Activated CD4-positive, alpha-beta T cell treated with anti-CD3 and anti-CD28 coated beads, Interleukin-2, amount 50 U/mL, for 48 hours (primary cell): ENCODE results near the gene RNF220.
"Not testable (repeated sequence)": the region's sequence is repeated elsewhere in the genome, so short reads cannot be mapped to it uniquely, and the experiment has no call there.

Source experiments
- DNase-seq, 2 experiments: peaks; one replicate each; pipeline ENCODE4 v3.0.0-alpha.2; 2020

Gene RNF220

GRCh38 chr1:44497422-44498170 is 92.5 kb downstream of the RNF220 start:
- DNase-seq: no peak

- DNase-seq: no peak
Measured at GRCh38 chr1:44499306-44499705, 94.3 kb downstream of the RNF220 start.

GRCh38 chr1:44500181-44501046 is 95.4 kb downstream of the RNF220 start:
- DNase-seq: no peak

- no peak for DNase-seq
Measured at GRCh38 chr1:44501047-44501890, 96.2 kb downstream of the RNF220 start.

- not testable (repeated sequence) for DNase-seq
Measured at GRCh38 chr1:44502823-44503222, 97.8 kb downstream of the RNF220 start.

GRCh38 chr1:44503625-44504024 is 98.6 kb downstream of the RNF220 start:
- no peak for DNase-seq

GRCh38 chr1:44505210-44505993 is 100.3 kb downstream of the RNF220 start:
- DNase-seq: no peak

- DNase-seq: no peak
Measured at GRCh38 chr1:44507490-44508396, 102.7 kb downstream of the RNF220 start.

- DNase-seq: no peak
Measured at GRCh38 chr1:44508397-44508745, 103.3 kb downstream of the RNF220 start.

- no peak for DNase-seq
Measured at GRCh38 chr1:44511363-44511762, 106.3 kb downstream of the RNF220 start.

GRCh38 chr1:44511769-44512168 is 106.7 kb downstream of the RNF220 start:
- DNase-seq: peak; percentile 24 to 43

GRCh38 chr1:44512313-44512885 is 107.3 kb downstream of the RNF220 start:
- DNase-seq: peak; percentile 23 to 47

- no peak for DNase-seq
Measured at GRCh38 chr1:44513111-44513510, 108.1 kb downstream of the RNF220 start.

GRCh38 chr1:44514673-44515072 is 109.6 kb downstream of the RNF220 start:
- no peak for DNase-seq

- no peak for DNase-seq
Measured at GRCh38 chr1:44515416-44515815, 110.4 kb downstream of the RNF220 start.

GRCh38 chr1:44519035-44519676 is 114.1 kb downstream of the RNF220 start:
- DNase-seq: no peak

- no peak for DNase-seq
Measured at GRCh38 chr1:44521378-44522080, 116.5 kb downstream of the RNF220 start.

GRCh38 chr1:44523593-44524591 is 118.8 kb downstream of the RNF220 start:
- DNase-seq: no peak
